ENCODE measurements around the gene NEURL1. TPM values are rescaled to one million over a fixed set of nuclear protein-coding genes. Genes with fewer than 3 reads are reported as not detected.

Gene NEURL1
- total RNA-seq, 1 donor from 2014 or later = 0.64 TPM

- intact Hi-C loops (cut with DNase I) = no loop called here
- peaks cover 29% of the 10 kb centered on the region for H3K4me1 ChIP-seq
- no peaks in the 10 kb centered on the region for H3K27me3 ChIP-seq
- peak overlapping the region; percentile 58 for H3K27ac ChIP-seq
- H3K4me3 ChIP-seq = no peak overlapping the region
- DNase-seq (no peak), ATAC-seq (no peak)
- peaks cover 31% of the 10 kb centered on the region for H3K36me3 ChIP-seq
- no peak for TF ChIP-seq CTCF (IDR thresholded peaks at IDR 0.05)
- H3K9me3 ChIP-seq = no peaks in the 10 kb centered on the region
These were observed 126.8 kb downstream of the NEURL1 start for GRCh38 chr10:103620352-103620740.

GRCh38 chr10:103620891-103621782 is 127.6 kb downstream of the NEURL1 start:
- no peak for ATAC-seq
- peak overlapping the region; percentile 58 for H3K27ac ChIP-seq
- TF ChIP-seq CTCF (IDR thresholded peaks at IDR 0.05) = no peak
- DNase-seq = no peak
- no peaks in the 10 kb centered on the region for H3K27me3 ChIP-seq
- peaks cover 39% of the 10 kb centered on the region for H3K36me3 ChIP-seq
- H3K4me3 ChIP-seq = no peak overlapping the region
- H3K9me3 ChIP-seq = no peaks in the 10 kb centered on the region
- intact Hi-C loops (cut with DNase I) = no loop called here
- H3K4me1 ChIP-seq = peaks cover 26% of the 10 kb centered on the region

GRCh38 chr10:103621783-103622125 is 128.2 kb downstream of the NEURL1 start:
- Histone ChIP-seq H3K4me3 (no peak overlapping the region), H3K9me3 (no peaks in the 10 kb centered on the region), H3K27ac (peak overlapping the region; percentile 26), H3K36me3 (peaks cover 46% of the 10 kb centered on the region), H3K4me1 (peaks cover 19% of the 10 kb centered on the region), H3K27me3 (no peaks in the 10 kb centered on the region)
- TF ChIP-seq CTCF (IDR thresholded peaks at IDR 0.05) = no peak
- DNase-seq (no peak), ATAC-seq (no peak)
- intact Hi-C loops (cut with DNase I) = no loop called here

- peaks cover 51% of the 10 kb centered on the region for H3K36me3 ChIP-seq
- TF ChIP-seq CTCF (IDR thresholded peaks at IDR 0.05) = no peak
- no peaks in the 10 kb centered on the region for H3K27me3 ChIP-seq
- H3K27ac ChIP-seq = no peak overlapping the region
- H3K9me3 ChIP-seq = no peaks in the 10 kb centered on the region
- H3K4me3 ChIP-seq = no peak overlapping the region
- intact Hi-C loops (cut with DNase I) = no loop called here
- no peak for ATAC-seq
- no peak for DNase-seq
- peaks cover 14% of the 10 kb centered on the region for H3K4me1 ChIP-seq
These were observed 128.8 kb downstream of the NEURL1 start for GRCh38 chr10:103622286-103622685.

GRCh38 chr10:103622935-103623574 is 129.6 kb downstream of the NEURL1 start:
- Histone ChIP-seq H3K27me3 (no peaks in the 10 kb centered on the region), H3K36me3 (peaks cover 55% of the 10 kb centered on the region), H3K27ac (no peak overlapping the region), H3K9me3 (no peaks in the 10 kb centered on the region), H3K4me3 (no peak overlapping the region), H3K4me1 (peaks cover 11% of the 10 kb centered on the region)
- intact Hi-C loops (cut with DNase I) = no loop called here
- DNase-seq (no peak), ATAC-seq (no peak)
- no peak for TF ChIP-seq CTCF (IDR thresholded peaks at IDR 0.05)

Measured in upper lobe of right lung (tissue), 1 donor.